T-helper 9 cell (primary cell): Measurements from ENCODE around the gene ARHGAP6.

Experiments
- DNase-seq: peaks from one replicate; pipeline ENCODE4 v3.0.0-alpha.2; 2020

The ARHGAP6 gene

DNA sequence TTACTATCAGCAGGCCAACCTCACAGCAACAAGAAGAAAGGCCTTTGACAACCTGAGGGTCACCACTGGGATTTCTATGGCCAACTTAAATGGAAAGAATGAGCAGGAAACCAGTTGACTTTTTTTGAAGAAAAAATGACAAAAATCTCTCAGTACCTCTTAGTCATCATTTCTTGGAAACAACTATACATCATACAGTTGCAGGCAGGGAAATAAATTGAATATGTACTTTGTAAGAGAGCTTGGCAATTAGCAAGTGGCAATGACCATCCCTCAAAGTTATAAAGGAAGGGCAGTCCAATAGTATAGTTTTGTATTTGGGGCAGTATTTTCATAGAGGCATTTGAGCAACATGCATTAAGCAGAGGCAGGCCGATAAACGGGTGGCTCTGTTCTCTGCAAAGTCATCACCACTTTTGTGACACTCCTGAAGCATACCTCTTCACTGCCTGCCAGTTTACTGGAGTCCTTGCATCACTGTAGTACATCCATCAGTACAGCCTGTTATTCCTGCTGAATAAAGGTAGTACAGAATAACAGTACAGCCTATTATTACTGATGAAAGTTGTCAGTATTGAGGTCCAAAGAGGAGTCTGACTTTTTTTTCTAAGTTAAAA is 455.8 kb downstream of the ARHGAP6 start:
- no peak for DNase-seq

DNA sequence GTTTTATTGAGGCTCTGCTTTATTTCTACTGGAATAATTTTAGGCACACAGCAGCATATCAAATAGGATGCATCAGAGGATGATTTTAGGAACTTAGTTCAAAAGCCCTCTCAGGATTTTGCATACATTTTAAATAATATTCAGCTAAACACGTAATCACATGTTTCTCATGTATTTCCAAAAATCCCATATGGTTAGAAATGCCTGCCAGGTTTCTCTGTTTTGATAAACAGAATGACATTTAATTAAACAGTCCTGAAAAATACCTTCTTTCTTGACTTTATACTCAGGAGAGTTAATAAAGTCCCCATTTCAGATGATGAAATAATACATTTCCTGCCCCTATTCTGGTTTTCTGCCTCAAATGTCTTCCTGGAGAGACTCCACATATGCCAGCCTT is 459.0 kb downstream of the ARHGAP6 start:
- no peak for DNase-seq

GRCh38 chrX:11205796-11206195 is 459.9 kb downstream of the ARHGAP6 start:
- DNase-seq, result no peak

DNA sequence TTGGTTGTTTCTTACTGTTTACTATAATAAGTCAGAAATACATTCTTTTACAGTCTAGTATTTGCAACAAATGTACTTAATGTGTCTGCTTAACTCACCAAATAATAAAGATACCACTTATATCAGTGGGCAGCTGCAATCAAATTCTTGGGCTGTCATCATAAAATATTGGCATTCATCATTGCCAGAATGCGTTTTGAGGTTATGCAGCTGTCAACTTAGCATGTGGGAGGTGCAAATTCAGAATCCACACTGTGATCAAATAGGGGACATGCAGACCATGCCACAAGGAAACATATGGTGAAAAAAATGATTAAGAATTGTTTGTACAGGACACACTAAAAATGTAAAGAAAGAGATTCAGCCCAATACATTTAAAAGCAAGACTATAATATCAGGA is 468.0 kb downstream of the ARHGAP6 start:
- no peak for DNase-seq

GRCh38 chrX:11196476-11196875 is 469.2 kb downstream of the ARHGAP6 start:
- DNase-seq, result no peak

GRCh38 chrX:11193035-11193469 is 472.7 kb downstream of the ARHGAP6 start:
- no peak for DNase-seq

GRCh38 chrX:11190745-11191510 is 474.8 kb downstream of the ARHGAP6 start:
- DNase-seq, result no peak

DNA sequence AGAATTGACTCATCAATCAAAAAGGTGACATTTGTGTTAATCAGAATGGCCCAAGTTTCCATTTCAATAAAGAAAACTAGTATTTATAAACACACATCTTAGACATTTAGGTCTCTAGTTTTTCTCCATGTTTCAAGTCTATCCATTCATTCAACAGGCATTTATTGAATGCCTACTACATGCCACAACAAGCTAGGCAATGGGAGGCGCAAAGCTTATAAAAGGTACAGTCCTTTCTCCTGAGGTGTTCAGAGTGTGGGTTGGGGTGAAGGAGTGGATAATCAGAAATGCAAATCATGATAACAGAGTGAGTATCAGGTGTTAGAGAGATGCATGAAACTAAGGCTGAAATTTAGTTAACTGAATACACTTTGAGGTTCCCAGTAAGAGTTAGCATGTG is 476.6 kb downstream of the ARHGAP6 start:
- no peak for DNase-seq

- no peak for DNase-seq
Observed at GRCh38 chrX:11188664-11189063, 477.1 kb downstream of the ARHGAP6 start.

- DNase-seq, result no peak
Observed at GRCh38 chrX:11187001-11187400, 478.7 kb downstream of the ARHGAP6 start.

DNA sequence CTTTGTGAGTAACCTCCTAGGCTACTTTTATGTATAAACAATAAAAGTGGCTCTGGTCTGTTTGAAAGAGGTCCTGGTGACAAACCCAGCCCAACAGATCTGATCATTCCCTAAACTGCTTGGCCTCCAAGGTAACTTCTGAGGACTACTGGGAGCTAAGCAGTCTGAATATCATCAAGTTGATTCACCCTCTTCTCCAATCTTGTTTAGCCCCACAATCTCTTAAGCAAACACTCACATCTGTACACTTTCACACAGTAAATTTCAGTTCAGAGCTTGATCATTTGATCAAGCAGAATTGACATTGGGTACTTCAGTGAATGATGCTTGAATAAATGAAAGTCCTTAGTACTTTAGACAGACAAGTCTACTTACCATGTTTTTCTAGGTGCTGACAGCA is 479.9 kb downstream of the ARHGAP6 start:
- DNase-seq, result no peak

DNA sequence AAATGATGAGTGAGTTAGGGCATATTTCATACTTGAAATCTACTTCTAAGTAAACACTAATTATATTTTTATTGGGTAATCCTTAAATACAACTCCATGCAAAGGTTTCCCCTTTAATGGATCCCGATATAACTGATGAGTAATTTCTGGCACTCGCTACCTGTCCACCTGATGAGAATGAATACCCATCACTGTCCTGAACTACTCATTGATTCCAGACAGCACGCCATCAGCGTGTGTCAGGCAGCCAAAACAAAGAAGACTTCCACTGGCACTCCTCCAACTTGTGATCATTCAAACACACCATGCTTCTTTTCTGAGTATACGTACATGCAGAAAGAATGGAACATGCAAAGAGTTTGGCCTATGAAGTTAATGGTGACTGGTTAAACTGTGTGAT is 485.1 kb downstream of the ARHGAP6 start:
- DNase-seq, result no peak

- DNase-seq, result no peak
Observed at GRCh38 chrX:11172415-11172814, 493.3 kb downstream of the ARHGAP6 start.

GRCh38 chrX:11171956-11172355 is 493.8 kb downstream of the ARHGAP6 start:
- DNase-seq, result no peak

GRCh38 chrX:11164433-11164832 is 501.3 kb downstream of the ARHGAP6 start:
- DNase-seq, result no peak

- no peak for DNase-seq
Observed at GRCh38 chrX:11159149-11159548, 506.6 kb downstream of the ARHGAP6 start.

- DNase-seq, result no peak
Observed at GRCh38 chrX:11151799-11152559, 513.7 kb downstream of the ARHGAP6 start.

GRCh38 chrX:11148401-11148800 is 517.3 kb downstream of the ARHGAP6 start:
- no peak for DNase-seq

GRCh38 chrX:11146411-11146810 is 519.3 kb downstream of the ARHGAP6 start:
- no peak for DNase-seq

- peak; percentile 16 for DNase-seq
Observed at GRCh38 chrX:11143931-11144678, 521.6 kb downstream of the ARHGAP6 start.

DNA sequence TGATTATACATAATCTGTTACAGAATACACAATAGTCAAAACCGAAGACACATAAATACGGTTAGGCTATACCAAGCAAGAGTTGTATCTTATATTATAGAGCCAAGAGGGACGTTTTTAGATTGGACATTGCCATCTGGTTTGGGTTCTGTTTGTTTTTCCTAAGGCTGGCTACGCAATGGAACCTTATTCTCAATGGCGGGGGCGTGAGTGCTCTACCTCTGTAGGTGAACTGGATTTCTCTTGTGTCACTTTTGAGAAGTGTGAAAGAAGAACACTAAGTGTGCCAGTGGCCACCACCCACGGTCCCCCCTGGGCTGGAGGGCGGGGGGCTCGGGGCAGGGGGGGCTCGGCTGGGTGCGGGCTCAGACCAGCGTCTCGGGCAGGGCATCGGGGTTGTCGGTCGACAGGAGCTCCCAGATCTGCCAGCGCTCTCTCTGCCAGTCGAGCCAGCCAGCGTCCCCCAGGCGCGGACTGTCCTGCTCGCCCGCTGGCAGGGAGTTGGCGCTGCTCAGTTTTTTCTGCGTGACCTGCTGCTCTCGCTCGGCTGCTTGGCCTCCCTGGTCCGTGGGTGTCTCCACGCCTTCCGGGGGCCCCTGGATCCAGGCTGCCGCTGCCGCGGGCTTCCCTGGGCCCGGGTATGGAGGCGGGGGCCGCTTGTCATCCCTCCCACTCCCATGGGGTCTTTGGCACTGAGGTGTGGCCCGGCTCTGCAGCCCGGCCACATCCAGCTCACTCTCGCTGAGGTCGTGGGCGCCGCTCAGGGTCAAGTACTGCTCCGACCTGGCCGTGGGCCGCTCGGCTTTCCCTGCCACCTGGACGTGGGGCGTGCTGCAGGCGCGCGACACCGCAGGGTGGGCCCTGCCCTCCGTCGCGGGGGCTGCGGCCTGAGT is 527.0 kb downstream of the ARHGAP6 start:
- DNase-seq, result no peak

- no peak for DNase-seq
Observed at GRCh38 chrX:11137543-11138139, 528.1 kb downstream of the ARHGAP6 start.
